ENCODE measurements around the gene UBE2N.
A peak's percentile ranks its signal among the peaks of the same experiment; 100 is the strongest.

Gene UBE2N

DNA sequence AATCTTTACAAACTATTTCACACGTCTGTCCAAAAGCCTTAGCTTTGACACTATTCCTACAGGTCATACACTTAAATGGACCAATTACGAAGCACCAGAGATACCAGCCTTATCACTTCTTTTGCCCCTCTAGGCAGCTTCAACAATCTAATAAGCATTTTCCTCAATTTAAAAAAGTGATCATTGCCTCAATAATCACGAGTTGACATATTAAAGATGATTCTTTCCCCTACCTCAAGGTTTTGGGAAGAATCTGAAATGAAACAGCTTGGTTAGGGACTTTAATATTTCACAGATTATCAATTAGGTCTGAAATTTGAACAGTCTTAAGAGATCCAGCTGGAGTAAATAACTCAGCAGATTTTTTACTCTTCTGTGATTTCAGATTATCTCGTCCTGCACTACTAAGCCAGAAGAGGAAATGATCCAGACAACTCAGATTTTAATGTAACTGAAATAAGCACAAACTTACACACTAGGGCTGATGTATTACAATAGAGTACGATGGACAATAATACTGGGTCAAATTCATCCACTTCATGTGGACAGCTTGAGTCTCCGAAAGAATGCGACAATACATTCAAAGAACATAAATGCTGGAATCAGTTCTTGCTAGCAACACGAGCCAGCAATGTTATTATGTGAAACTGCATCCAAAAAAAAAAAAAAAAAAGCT, 15.9 kb downstream of the UBE2N start:
- no peaks in the 10 kb centered on the region for H3K27me3 ChIP-seq (ENCODE audit: insufficient read depth, poor library complexity, severe bottlenecking)
- no peak for ATAC-seq (ENCODE audit: low read depth)
- TF ChIP-seq, protein P1, sequence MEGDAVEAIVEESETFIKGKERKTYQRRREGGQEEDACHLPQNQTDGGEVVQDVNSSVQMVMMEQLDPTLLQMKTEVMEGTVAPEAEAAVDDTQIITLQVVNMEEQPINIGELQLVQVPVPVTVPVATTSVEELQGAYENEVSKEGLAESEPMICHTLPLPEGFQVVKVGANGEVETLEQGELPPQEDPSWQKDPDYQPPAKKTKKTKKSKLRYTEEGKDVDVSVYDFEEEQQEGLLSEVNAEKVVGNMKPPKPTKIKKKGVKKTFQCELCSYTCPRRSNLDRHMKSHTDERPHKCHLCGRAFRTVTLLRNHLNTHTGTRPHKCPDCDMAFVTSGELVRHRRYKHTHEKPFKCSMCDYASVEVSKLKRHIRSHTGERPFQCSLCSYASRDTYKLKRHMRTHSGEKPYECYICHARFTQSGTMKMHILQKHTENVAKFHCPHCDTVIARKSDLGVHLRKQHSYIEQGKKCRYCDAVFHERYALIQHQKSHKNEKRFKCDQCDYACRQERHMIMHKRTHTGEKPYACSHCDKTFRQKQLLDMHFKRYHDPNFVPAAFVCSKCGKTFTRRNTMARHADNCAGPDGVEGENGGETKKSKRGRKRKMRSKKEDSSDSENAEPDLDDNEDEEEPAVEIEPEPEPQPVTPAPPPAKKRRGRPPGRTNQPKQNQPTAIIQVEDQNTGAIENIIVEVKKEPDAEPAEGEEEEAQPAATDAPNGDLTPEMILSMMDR (IDR thresholded peaks at IDR 0.05; ENCODE audit: poor library complexity, severe bottlenecking): no peak
- no peak overlapping the region for H3K4me3 ChIP-seq (ENCODE audit: severe bottlenecking)
- 0 out of 2 replicates have a peak, but pooled peaks cover 5% of the 10 kb centered on the region for H3K36me3 ChIP-seq (ENCODE audit: low read depth)
- no peak overlapping the region for H3K27ac ChIP-seq (ENCODE audit: poor library complexity, severe bottlenecking)
- DNase-seq (ENCODE audit: low spot score): no peak
- no peaks in the 10 kb centered on the region for H3K9me3 ChIP-seq (ENCODE audit: severe bottlenecking)
- peaks cover 23% of the 10 kb centered on the region for H3K4me1 ChIP-seq (ENCODE audit: insufficient read depth, poor library complexity, severe bottlenecking)

DNA sequence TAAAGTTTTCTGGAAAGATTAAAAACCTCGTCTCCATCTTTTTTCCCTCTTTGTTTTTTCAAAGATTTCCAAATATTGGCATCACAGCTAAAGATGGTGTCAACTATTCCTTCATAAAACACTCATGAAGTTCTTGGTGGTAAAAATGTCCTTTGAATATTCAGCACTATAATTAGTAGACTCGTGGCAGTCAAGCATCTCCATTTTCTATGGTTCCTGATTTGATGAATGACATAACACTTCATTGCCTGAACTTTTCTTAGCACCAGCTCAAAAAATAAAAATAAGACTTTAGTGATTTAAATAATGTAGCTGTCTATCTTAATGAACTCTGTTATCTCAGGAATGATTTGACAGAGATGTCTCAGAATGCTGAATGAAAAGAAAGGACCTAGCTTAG, 19.7 kb downstream of the UBE2N start:
- H3K4me3 ChIP-seq (ENCODE audit: severe bottlenecking): no peak overlapping the region
- TF ChIP-seq, protein P1 (IDR thresholded peaks at IDR 0.05; ENCODE audit: poor library complexity, severe bottlenecking): no peak
- no peak for ATAC-seq (ENCODE audit: low read depth)
- no peaks in the 10 kb centered on the region for H3K27me3 ChIP-seq (ENCODE audit: insufficient read depth, poor library complexity, severe bottlenecking)
- H3K9me3 ChIP-seq (ENCODE audit: severe bottlenecking): no peaks in the 10 kb centered on the region
- DNase-seq (ENCODE audit: low spot score): no peak
- no peaks in the 10 kb centered on the region for H3K4me1 ChIP-seq (ENCODE audit: insufficient read depth, poor library complexity, severe bottlenecking)
- H3K27ac ChIP-seq (ENCODE audit: poor library complexity, severe bottlenecking): no peak overlapping the region
- H3K36me3 ChIP-seq (ENCODE audit: low read depth): 0 out of 2 replicates have a peak, but pooled peaks cover 5% of the 10 kb centered on the region

DNA sequence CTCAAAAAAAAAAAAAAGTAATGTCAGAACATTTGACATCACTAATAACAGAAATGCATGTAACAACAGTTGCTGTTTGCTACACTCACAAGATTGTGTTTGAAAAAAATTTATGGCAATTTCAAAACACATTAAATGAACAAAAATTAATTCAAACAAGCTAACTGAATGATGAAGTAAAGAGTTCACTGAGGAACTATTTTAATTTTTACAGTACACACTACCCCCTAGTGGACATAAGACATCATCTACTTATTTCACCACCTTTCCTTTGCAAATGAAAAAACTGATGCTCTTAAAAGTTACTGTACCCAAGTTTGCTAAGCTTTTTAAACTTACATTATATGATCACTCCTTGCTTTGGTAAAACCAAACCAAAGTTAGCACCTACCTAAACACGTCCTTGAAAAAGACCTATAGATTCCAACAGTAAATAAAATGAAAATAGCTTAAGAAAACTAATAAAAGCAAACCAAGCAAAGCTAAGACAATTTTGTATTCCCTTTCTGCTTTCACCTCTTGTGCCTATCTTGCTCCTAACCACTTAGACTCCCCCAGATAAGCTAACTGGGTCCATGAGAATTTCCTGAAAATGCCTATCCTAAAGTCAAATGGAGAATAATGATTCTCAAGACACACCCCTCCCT, 22.2 kb downstream of the UBE2N start:
- Histone ChIP-seq H3K27ac (ENCODE audit: poor library complexity, severe bottlenecking) (peak overlapping the region; percentile 3), H3K9me3 (ENCODE audit: severe bottlenecking) (no peaks in the 10 kb centered on the region), H3K27me3 (ENCODE audit: insufficient read depth, poor library complexity, severe bottlenecking) (no peaks in the 10 kb centered on the region), H3K4me1 (ENCODE audit: insufficient read depth, poor library complexity, severe bottlenecking) (no peaks in the 10 kb centered on the region), H3K4me3 (ENCODE audit: severe bottlenecking) (no peak overlapping the region), H3K36me3 (ENCODE audit: low read depth) (peaks cover 10% of the 10 kb centered on the region; the same call in 1 of the 2 replicates)
- TF ChIP-seq, protein P1 (IDR thresholded peaks at IDR 0.05; ENCODE audit: poor library complexity, severe bottlenecking): peak; percentile 80
- DNase-seq (ENCODE audit: low spot score): no peak
- ATAC-seq (ENCODE audit: low read depth): peak; percentile 46; the same call in 1 of the 3 replicates

DNA sequence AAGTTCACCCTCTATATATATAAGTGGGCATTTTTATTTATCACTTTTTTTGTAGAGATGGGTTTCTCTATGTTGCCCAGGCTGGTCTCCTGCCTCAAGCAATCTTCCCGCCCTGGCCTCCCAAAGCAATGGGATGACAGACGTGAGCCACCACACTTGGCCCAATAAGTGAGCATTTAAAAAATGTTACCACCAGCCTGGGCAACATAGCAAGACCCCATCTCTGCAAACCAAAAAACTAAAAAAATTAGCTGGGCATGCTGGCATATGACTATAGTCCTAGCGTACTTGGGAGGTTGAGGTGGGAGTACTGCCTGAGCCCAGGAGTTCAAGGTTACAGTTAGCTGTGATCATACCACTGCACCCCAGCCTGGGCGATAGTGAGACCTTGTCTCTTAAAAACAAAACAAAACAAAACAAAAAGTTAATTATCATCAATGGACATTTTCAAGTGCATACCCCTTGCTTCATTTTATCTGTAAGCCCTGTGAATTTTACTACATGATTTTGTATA, 23.7 kb downstream of the UBE2N start:
- TF ChIP-seq, protein P1 (IDR thresholded peaks at IDR 0.05; ENCODE audit: poor library complexity, severe bottlenecking): no peak
- DNase-seq (ENCODE audit: low spot score) (no peak), ATAC-seq (ENCODE audit: low read depth) (no peak)
- H3K4me1 ChIP-seq (ENCODE audit: insufficient read depth, poor library complexity, severe bottlenecking): peaks cover 8% of the 10 kb centered on the region
- H3K27me3 ChIP-seq (ENCODE audit: insufficient read depth, poor library complexity, severe bottlenecking): no peaks in the 10 kb centered on the region
- no peak overlapping the region for H3K27ac ChIP-seq (ENCODE audit: poor library complexity, severe bottlenecking)
- peaks cover 5% of the 10 kb centered on the region; the same call in 1 of the 2 replicates for H3K36me3 ChIP-seq (ENCODE audit: low read depth)
- no peaks in the 10 kb centered on the region for H3K9me3 ChIP-seq (ENCODE audit: severe bottlenecking)
- no peak overlapping the region for H3K4me3 ChIP-seq (ENCODE audit: severe bottlenecking)

Data from RWPE2 (cell line).